ENCODE data around the gene DOCK1.

- TF ChIP-seq CTCF (IDR thresholded peaks at IDR 0.05) (no peak), ZFX (IDR thresholded peaks at IDR 0.05; ENCODE audit: borderline replicate concordance) (no peak)
Measured at GRCh38 chr10:127415901-127416581, 510.8 kb downstream of the DOCK1 start.

Data from 22Rv1 (cell line).